PC-9 (cell line): Measurements from ENCODE around the gene PC. TPM values are rescaled to one million over a fixed set of nuclear protein-coding genes. Genes with fewer than 3 reads are reported as not detected.

Experiments
- BruUV-seq: library from RNA; stranded (reverse); fragments of 400-500 nt; replicated peaks from 2 replicates; lab custom pipeline; 2021; lab: Mats Ljungman, UMichigan
- CTCF ChIA-PET: fragments of 300-600 bp; sonication (Branson Sonifier 250); formaldehyde crosslinking; loops from one replicate; lab custom pipeline; 2022; ENCODE audit warnings: antibody characterized with exemption; lab: Charles Lee
- POLR2A ChIA-PET: fragments of 300-600 bp; sonication (Branson Sonifier 250); formaldehyde crosslinking; loops from one replicate; lab custom pipeline; 2022; ENCODE audit warnings: antibody characterized with exemption; ENCODE audit not compliant: unreplicated experiment; lab: Charles Lee
- DNase-seq, 2 experiments: peaks; one replicate each; pipeline versions ENCODE4 v3.0.0 to v3.0.0-alpha.2; 2015 to 2022; ENCODE audit warnings: mixed read lengths in 1 of 2
- H2AFZ ChIP-seq: fragments of 200-600 bp; sonication (generic); 2 replicates; pipeline ENCODE4 v1.8.1; 2017; ENCODE audit warnings: antibody characterized with exemption
- H3F3A ChIP-seq: fragments of 200-600 bp; sonication (generic); 2 replicates; pipeline ENCODE4 v1.8.1; 2017; ENCODE audit warnings: antibody characterized with exemption, mild to moderate bottlenecking, low read depth; ENCODE audit not compliant: insufficient read depth
- H3K27ac ChIP-seq: fragments of 200-600 bp; sonication (generic); 2 replicates; pipeline ENCODE4 v1.6.1; 2016; ENCODE audit warnings: mixed run types
- H3K27me3 ChIP-seq: fragments of 200-600 bp; sonication (generic); 2 replicates; pipeline ENCODE4 v1.6.1; 2016; ENCODE audit warnings: low read depth, mixed run types; ENCODE audit not compliant: insufficient read depth
- H3K36me3 ChIP-seq: fragments of 200-600 bp; sonication (generic); 2 replicates; pipeline ENCODE4 v1.6.1; 2016; ENCODE audit warnings: low read depth, mixed run types
- H3K4me1 ChIP-seq: fragments of 200-600 bp; sonication (generic); replicated peaks from 2 replicates; pipeline ENCODE4 v1.6.1; 2016; ENCODE audit warnings: mixed run types; ENCODE audit not compliant: insufficient read depth
- H3K4me2 ChIP-seq: fragments of 200-600 bp; sonication (generic); 2 replicates; pipeline ENCODE4 v1.6.1; 2017; ENCODE audit warnings: mixed run types
- H3K4me3 ChIP-seq: fragments of 200-600 bp; sonication (generic); 2 replicates; pipeline ENCODE4 v1.6.1; 2016; ENCODE audit warnings: mixed run types
- H3K79me2 ChIP-seq: fragments of 200-600 bp; sonication (generic); 2 replicates; pipeline ENCODE4 v1.6.1; 2017; ENCODE audit warnings: low read depth, mixed run types
- H3K9me2 ChIP-seq: fragments of 200-600 bp; sonication (generic); 2 replicates; pipeline ENCODE4 v1.8.1; 2017; ENCODE audit warnings: mild to moderate bottlenecking; ENCODE audit not compliant: insufficient read depth
- H3K9me3 ChIP-seq: fragments of 200-600 bp; sonication (generic); 2 replicates; pipeline ENCODE4 v1.8.1; 2016; ENCODE audit warnings: low read depth; ENCODE audit not compliant: insufficient read depth
- H4K20me1 ChIP-seq: fragments of 200-600 bp; sonication (generic); 2 replicates; pipeline ENCODE4 v1.8.1; 2017; ENCODE audit not compliant: insufficient read depth
- EZH2 ChIP-seq: fragments of 200-600 bp; sonication (generic); IDR thresholded peaks from 2 replicates; pipeline ENCODE4 v1.8.0; 2017; ENCODE audit warnings: antibody characterized with exemption, low read depth
- intact Hi-C: fragments of 100-400 bp; cut with micrococcal nuclease; formaldehyde crosslinking; loops from one replicate; pipeline ENCODE4 v1.10.0; 2022; ENCODE audit not compliant: unreplicated experiment
- total RNA-seq: library from RNA; stranded (reverse); gene quantifications from 2 replicates; pipeline ENCODE4 v1.2.3, GENCODE V29; 2021
- TF ChIP-seq, protein P1 (sequence below): fragments of 200-600 bp; sonication (generic); conservative IDR thresholded peaks from 2 replicates; pipeline ENCODE4 v1.6.1; 2017; ENCODE audit warnings: mixed run types, antibody characterized with exemption, mild to moderate bottlenecking, moderate library complexity

Gene PC
- total RNA-seq, 1 experiment from 2014 or later = 38.9 TPM

DNA sequence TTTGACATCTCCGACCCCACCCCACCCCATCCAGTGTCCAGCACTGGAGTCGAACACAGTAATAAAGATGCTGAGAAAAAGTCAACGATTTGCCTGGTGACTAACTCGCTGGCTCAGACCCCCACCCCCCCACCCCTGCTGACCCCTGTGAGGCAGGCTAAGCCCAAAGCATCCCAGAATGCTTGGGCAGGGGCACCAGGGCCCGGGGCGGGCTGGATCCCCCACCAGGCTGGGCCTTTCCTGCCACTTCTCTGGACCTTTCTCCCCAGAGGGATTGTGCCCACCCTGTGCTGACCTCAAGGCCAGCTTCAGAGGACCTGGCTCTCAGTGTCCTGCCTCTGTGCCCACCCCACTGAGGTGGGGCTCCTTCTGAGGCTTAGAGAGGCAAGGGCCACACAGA is 18.7 kb upstream of the PC start:
- H3F3A ChIP-seq = peaks cover 55% of the 10 kb centered on the region
- H2AFZ ChIP-seq = no peak overlapping the region
- no peaks in the 10 kb centered on the region for H3K27me3 ChIP-seq
- H3K4me2 ChIP-seq = no peak overlapping the region
- no peak for TF ChIP-seq EZH2
- TF ChIP-seq, protein P1, sequence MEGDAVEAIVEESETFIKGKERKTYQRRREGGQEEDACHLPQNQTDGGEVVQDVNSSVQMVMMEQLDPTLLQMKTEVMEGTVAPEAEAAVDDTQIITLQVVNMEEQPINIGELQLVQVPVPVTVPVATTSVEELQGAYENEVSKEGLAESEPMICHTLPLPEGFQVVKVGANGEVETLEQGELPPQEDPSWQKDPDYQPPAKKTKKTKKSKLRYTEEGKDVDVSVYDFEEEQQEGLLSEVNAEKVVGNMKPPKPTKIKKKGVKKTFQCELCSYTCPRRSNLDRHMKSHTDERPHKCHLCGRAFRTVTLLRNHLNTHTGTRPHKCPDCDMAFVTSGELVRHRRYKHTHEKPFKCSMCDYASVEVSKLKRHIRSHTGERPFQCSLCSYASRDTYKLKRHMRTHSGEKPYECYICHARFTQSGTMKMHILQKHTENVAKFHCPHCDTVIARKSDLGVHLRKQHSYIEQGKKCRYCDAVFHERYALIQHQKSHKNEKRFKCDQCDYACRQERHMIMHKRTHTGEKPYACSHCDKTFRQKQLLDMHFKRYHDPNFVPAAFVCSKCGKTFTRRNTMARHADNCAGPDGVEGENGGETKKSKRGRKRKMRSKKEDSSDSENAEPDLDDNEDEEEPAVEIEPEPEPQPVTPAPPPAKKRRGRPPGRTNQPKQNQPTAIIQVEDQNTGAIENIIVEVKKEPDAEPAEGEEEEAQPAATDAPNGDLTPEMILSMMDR = no peak
- H4K20me1 ChIP-seq = no peaks in the 10 kb centered on the region
- intact Hi-C loops = loop anchor here (2.0 to 5.0 kb wide), 2 partner anchors 135 to 282 kb away; partner anchors contain the start of gene RCE1
- ChIA-PET POLR2A (no interaction called here), CTCF (no interaction called here)
- no peak overlapping the region for H3K4me3 ChIP-seq
- peaks cover 47% of the 10 kb centered on the region for H3K4me1 ChIP-seq
- BruUV-seq = no TSS peak
- no peaks in the 10 kb centered on the region for H3K79me2 ChIP-seq
- no peaks in the 10 kb centered on the region for H3K9me2 ChIP-seq
- H3K36me3 ChIP-seq = no peaks in the 10 kb centered on the region
- DNase-seq = no peak
- H3K9me3 ChIP-seq = peaks cover 3% of the 10 kb centered on the region; the same call in 1 of the 2 replicates
- H3K27ac ChIP-seq = no peak overlapping the region

DNA sequence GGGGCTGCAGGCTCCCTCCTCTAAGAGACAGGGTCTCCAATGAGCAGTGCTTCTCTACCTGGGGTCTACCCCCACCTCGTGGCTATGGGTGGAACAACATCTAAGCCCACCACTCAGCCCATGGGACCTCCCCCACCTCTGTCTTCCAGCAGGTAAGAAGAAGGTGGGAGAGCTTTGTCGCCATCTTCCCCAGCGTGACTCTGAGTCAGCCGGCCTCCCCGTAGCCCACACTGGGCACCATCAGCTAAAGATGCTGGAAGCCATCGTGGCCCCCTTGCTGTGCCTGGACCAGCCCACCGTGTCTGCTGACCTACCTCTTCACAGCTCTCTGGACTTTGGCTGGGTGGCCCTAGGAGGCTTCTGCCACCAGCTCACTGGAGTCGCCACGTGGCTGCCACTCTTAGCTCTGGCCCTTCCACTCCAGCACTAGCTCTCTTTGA is 17.9 kb upstream of the PC start:
- Histone ChIP-seq H3K4me2 (no peak overlapping the region), H4K20me1 (no peaks in the 10 kb centered on the region), H3K4me3 (no peak overlapping the region), H3K27ac (no peak overlapping the region), H3K9me3 (peaks cover 3% of the 10 kb centered on the region; the same call in 1 of the 2 replicates), H3K4me1 (peaks cover 47% of the 10 kb centered on the region), H3K27me3 (no peaks in the 10 kb centered on the region), H3K36me3 (no peaks in the 10 kb centered on the region), H3F3A (peaks cover 55% of the 10 kb centered on the region), H2AFZ (no peak overlapping the region), H3K79me2 (no peaks in the 10 kb centered on the region), H3K9me2 (no peaks in the 10 kb centered on the region)
- TF ChIP-seq, protein P1 = peak; percentile 91
- TF ChIP-seq EZH2 = no peak
- intact Hi-C loops = loop anchor here (2.0 to 5.0 kb wide), 2 partner anchors 134 to 281 kb away; partner anchors contain the start of gene RCE1
- peak in 1 of 2 experiments; percentile 41 for DNase-seq
- POLR2A ChIA-PET = no interaction called here
- CTCF ChIA-PET = interaction anchor here (0.5 kb wide), 2 partner anchors 17 to 143 kb away, joined by 3 to 5 read pairs; no protein-coding TSS in a partner anchor
- BruUV-seq = no TSS peak

DNA sequence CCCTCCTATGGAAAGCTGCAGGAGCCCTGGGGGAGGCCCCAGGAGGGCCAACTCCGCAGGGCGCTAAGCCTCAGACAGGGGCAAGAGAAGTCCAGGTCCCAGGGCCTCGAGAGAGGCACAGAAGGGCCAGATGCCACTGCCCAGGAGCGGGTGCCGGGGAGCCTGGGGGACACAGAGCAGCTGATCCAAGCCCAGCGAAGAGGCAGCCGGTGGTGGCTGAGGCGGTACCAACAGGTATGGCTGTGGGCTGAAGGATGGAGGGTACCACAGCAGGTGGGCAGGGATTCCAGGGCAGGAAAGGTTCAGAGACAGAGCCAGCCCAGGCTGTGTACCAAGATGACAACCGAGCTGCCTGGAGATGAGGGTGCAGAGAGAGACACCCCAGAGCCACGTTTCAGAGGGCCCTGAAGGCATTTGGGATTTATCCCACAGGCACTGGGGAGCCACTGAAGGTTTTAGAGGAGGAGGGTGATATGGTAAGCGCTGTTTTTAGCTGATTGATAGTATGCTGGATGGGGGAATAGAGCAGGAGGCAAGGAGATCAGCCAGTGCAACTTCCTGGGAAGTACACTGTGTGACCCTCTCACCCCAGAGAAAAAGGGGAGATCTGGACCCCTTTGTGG is 17.3 kb upstream of the PC start:
- no TSS peak for BruUV-seq
- H3K9me3 ChIP-seq = peaks cover 3% of the 10 kb centered on the region; the same call in 1 of the 2 replicates
- ChIA-PET POLR2A (no interaction called here), CTCF (interaction anchor here (0.5 kb wide), 2 partner anchors 18 to 143 kb away, joined by 3 to 5 read pairs; no protein-coding TSS in a partner anchor)
- peaks cover 49% of the 10 kb centered on the region for H3K4me1 ChIP-seq
- no peaks in the 10 kb centered on the region for H3K79me2 ChIP-seq
- H3K27me3 ChIP-seq = no peaks in the 10 kb centered on the region
- H3F3A ChIP-seq = peaks cover 54% of the 10 kb centered on the region
- H3K9me2 ChIP-seq = no peaks in the 10 kb centered on the region
- TF ChIP-seq, protein P1 = no peak
- no peak for TF ChIP-seq EZH2
- H2AFZ ChIP-seq = no peak overlapping the region
- no peak for DNase-seq
- H4K20me1 ChIP-seq = no peaks in the 10 kb centered on the region
- intact Hi-C loops = loop anchor here (2.0 to 5.0 kb wide), 2 partner anchors 133 to 281 kb away; partner anchors contain the start of gene RCE1
- H3K27ac ChIP-seq = 0 out of 2 replicates have a peak overlapping the region, but pooled peaks have one; percentile 13
- H3K4me3 ChIP-seq = no peak overlapping the region
- H3K36me3 ChIP-seq = no peaks in the 10 kb centered on the region
- H3K4me2 ChIP-seq = peak overlapping the region; percentile 50
